Uterus (tissue), 2 donors: ENCODE data around the gene ILF3.

Source experiments
- CTCF ChIP-seq, 4 experiments: fragments of 200-600 bp in 2 of 4; fragments of 450-650 bp in 2 of 4; sonication (generic) in 2 of 4; IDR thresholded peaks; one replicate each; pipeline ENCODE4 v1.5.1; 2016 to 2019; ENCODE audit warnings: antibody characterized with exemption in 4 of 4, mild to moderate bottlenecking in 2 of 4, moderate library complexity in 1 of 4
- POLR2A ChIP-seq, 2 donors: fragments of 450-650 bp; IDR thresholded peaks; one replicate each; pipeline ENCODE4 v1.6.1; 2016; ENCODE audit warnings: antibody characterized with exemption in 2 of 2, mild to moderate bottlenecking in 1 of 2, moderate library complexity in 1 of 2

- no peak for TF ChIP-seq CTCF (IDR thresholded peaks at IDR 0.05)
- TF ChIP-seq POLR2A (IDR thresholded peaks at IDR 0.05) = no peak
These were observed 10.2 kb upstream of the ILF3 start for GRCh38 chr19:10643968-10644259.
